HL-60/S4 treated with retinoic acid at 250 ng/mL for 4 days and 3 days (cell line): ENCODE measurements around the gene RUVBL1.

Source experiments
- in situ Hi-C: fragments of 300-500 bp; cut with MboI; formaldehyde crosslinking; loops from 2 replicates; pipeline ENCODE4 v1.7.0; 2022; ENCODE audit warnings: low sequenced_read_pairs

RUVBL1 gene

GRCh38 chr3:128143496-128143895, 19.9 kb upstream of the RUVBL1 start:
- in situ Hi-C loops, result no loop called here

- in situ Hi-C loops, result no loop called here
Observed at GRCh38 chr3:128133273-128133883, 9.8 kb upstream of the RUVBL1 start.

- in situ Hi-C loops, result no loop called here
Observed at GRCh38 chr3:128131897-128132646, 8.5 kb upstream of the RUVBL1 start.

- in situ Hi-C loops, result no loop called here
Observed at GRCh38 chr3:128128251-128128650, 4.6 kb upstream of the RUVBL1 start.

- in situ Hi-C loops, result no loop called here
Observed at GRCh38 chr3:128127236-128127635, 3.6 kb upstream of the RUVBL1 start.

- in situ Hi-C loops, result no loop called here
Observed at GRCh38 chr3:128123156-128123537, 465 bp downstream of the RUVBL1 start.

GRCh38 chr3:128122013-128122412, 1.6 kb downstream of the RUVBL1 start:
- in situ Hi-C loops, result no loop called here

GRCh38 chr3:128113817-128114794, 9.5 kb downstream of the RUVBL1 start:
- in situ Hi-C loops, result no loop called here

GRCh38 chr3:128112357-128112968, 11.1 kb downstream of the RUVBL1 start:
- in situ Hi-C loops, result no loop called here

- in situ Hi-C loops, result no loop called here
Observed at GRCh38 chr3:128111147-128111546, 12.5 kb downstream of the RUVBL1 start.

- in situ Hi-C loops, result no loop called here
Observed at GRCh38 chr3:128107834-128108233, 15.8 kb downstream of the RUVBL1 start.

- in situ Hi-C loops, result no loop called here
Observed at GRCh38 chr3:128103136-128103676, 20.4 kb downstream of the RUVBL1 start.

GRCh38 chr3:128100638-128101037, 23.0 kb downstream of the RUVBL1 start:
- in situ Hi-C loops, result no loop called here

GRCh38 chr3:128100161-128100560, 23.5 kb downstream of the RUVBL1 start:
- in situ Hi-C loops, result no loop called here

GRCh38 chr3:128098234-128098633, 25.4 kb downstream of the RUVBL1 start:
- in situ Hi-C loops, result loop anchor here (25.0 kb wide), 1 partner anchor 514 kb away; no protein-coding TSS in a partner anchor

GRCh38 chr3:128095222-128095703, 28.3 kb downstream of the RUVBL1 start:
- in situ Hi-C loops, result loop anchor here (25.0 kb wide), 1 partner anchor 517 kb away; no protein-coding TSS in a partner anchor

- in situ Hi-C loops, result loop anchor here (25.0 kb wide), 1 partner anchor 518 kb away; no protein-coding TSS in a partner anchor
Observed at GRCh38 chr3:128094295-128095151, 29.1 kb downstream of the RUVBL1 start.

GRCh38 chr3:128091586-128091985, 32.0 kb downstream of the RUVBL1 start:
- in situ Hi-C loops, result loop anchor here (25.0 kb wide), 1 partner anchor 521 kb away; no protein-coding TSS in a partner anchor

- in situ Hi-C loops, result loop anchor here (25.0 kb wide), 1 partner anchor 523 kb away; no protein-coding TSS in a partner anchor
Observed at GRCh38 chr3:128089135-128089534, 34.5 kb downstream of the RUVBL1 start.
